Ovary (tissue), 3 donors: ENCODE measurements around the gene CHM.

Experiments
- POLR2A ChIP-seq: fragments of 450-650 bp; IDR thresholded peaks from one replicate; pipeline ENCODE4 v1.6.1; 2017; ENCODE audit warnings: antibody characterized with exemption, mild to moderate bottlenecking, moderate library complexity
- TF ChIP-seq, protein P1 (sequence below), 3 donors: fragments of 450-650 bp in 2 of 3; fragments of 200-600 bp in 1 of 3; IDR thresholded peaks; one replicate each; pipeline versions ENCODE4 v1.5.1 to v1.8.0; 2016 to 2022; ENCODE audit warnings: antibody characterized with exemption in 3 of 3, mild to moderate bottlenecking in 1 of 3
- donor health status: DM: no; HTN: no; CAD: no.

DNA sequence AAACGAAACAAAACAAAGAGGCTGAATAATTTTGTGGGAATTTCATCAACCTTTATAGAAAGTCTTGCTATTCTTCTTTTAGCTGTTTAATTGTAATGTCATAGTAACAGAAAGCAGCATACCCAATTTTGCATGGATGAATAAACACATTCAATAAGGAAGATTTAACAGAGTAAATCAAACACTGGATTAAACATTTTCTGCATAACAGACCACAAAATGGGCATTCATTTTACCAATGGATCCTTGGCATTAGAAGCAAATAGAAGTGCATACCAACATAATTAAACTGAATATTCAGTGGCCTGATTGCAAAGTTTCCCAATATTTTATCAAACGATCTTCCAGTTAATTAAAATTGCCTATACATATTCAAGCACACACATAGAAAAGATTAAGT lies 4.4 kb upstream of the CHM start:
- TF ChIP-seq, protein P1, sequence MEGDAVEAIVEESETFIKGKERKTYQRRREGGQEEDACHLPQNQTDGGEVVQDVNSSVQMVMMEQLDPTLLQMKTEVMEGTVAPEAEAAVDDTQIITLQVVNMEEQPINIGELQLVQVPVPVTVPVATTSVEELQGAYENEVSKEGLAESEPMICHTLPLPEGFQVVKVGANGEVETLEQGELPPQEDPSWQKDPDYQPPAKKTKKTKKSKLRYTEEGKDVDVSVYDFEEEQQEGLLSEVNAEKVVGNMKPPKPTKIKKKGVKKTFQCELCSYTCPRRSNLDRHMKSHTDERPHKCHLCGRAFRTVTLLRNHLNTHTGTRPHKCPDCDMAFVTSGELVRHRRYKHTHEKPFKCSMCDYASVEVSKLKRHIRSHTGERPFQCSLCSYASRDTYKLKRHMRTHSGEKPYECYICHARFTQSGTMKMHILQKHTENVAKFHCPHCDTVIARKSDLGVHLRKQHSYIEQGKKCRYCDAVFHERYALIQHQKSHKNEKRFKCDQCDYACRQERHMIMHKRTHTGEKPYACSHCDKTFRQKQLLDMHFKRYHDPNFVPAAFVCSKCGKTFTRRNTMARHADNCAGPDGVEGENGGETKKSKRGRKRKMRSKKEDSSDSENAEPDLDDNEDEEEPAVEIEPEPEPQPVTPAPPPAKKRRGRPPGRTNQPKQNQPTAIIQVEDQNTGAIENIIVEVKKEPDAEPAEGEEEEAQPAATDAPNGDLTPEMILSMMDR (IDR thresholded peaks at IDR 0.05) = no peak
- no peak for TF ChIP-seq POLR2A
